Peyer's patch (tissue), 4 donors: Measurements from ENCODE around the gene SOX5. TPM values are rescaled to one million over a fixed set of nuclear protein-coding genes. Genes with fewer than 3 reads are reported as not detected.

ENCODE experiments used
- DNase-seq, 3 donors: peaks; one replicate each; pipeline ENCODE4 v3.0.0-alpha.2; 2017 to 2019
- H3K27ac ChIP-seq, 4 donors: fragments of 200-600 bp; sonication (generic); one replicate each; pipeline ENCODE4 v1.5.1; 2016 to 2019
- H3K27me3 ChIP-seq, 2 donors: fragments of 200-600 bp; sonication (generic); one replicate each; pipeline ENCODE4 v1.5.1; 2019
- H3K36me3 ChIP-seq, 3 donors: fragments of 200-600 bp; sonication (generic); one replicate each; pipeline ENCODE4 v1.5.1; 2016 to 2019
- H3K4me1 ChIP-seq, 4 donors: fragments of 200-600 bp; sonication (generic); one replicate each; pipeline ENCODE4 v1.5.1; 2016 to 2019
- H3K4me3 ChIP-seq, 4 donors: fragments of 200-600 bp; sonication (generic); 1 replicate in 3 of 4; 2 replicates in 1 of 4; pipeline ENCODE4 v1.5.1; 2016 to 2019; ENCODE audit warnings: mild to moderate bottlenecking in 1 of 4
- H3K9me3 ChIP-seq, 4 donors: fragments of 200-600 bp; sonication (generic); one replicate each; pipeline ENCODE4 v1.5.1; 2016 to 2019; ENCODE audit warnings: mild to moderate bottlenecking in 1 of 4
- POLR2A ChIP-seq, 2 donors: fragments of 450-650 bp; IDR thresholded peaks; one replicate each; pipeline ENCODE4 v1.5.1; 2017; ENCODE audit warnings: antibody characterized with exemption in 2 of 2, mild to moderate bottlenecking in 2 of 2, moderate library complexity in 2 of 2
- total RNA-seq, 4 donors: library from RNA; depleted of rRNA; stranded (reverse); fragments of >200 nt; gene quantifications; one replicate each; pipeline ENCODE4 v1.1.0, GENCODE V29; 2016
- TF ChIP-seq, protein P1 (sequence below), 6 experiments: fragments of 450-650 bp in 4 of 6; fragments of 200-600 bp in 2 of 6; sonication (generic) in 1 of 6; IDR thresholded peaks; one replicate each; pipeline ENCODE4 v1.5.1; 2017 to 2019; ENCODE audit warnings: antibody characterized with exemption in 6 of 6, mild to moderate bottlenecking in 3 of 6, moderate library complexity in 1 of 6

The SOX5 gene
- total RNA-seq, 4 donors from 2014 or later = 3.8 to 27.2 (median 11.6) TPM

DNA sequence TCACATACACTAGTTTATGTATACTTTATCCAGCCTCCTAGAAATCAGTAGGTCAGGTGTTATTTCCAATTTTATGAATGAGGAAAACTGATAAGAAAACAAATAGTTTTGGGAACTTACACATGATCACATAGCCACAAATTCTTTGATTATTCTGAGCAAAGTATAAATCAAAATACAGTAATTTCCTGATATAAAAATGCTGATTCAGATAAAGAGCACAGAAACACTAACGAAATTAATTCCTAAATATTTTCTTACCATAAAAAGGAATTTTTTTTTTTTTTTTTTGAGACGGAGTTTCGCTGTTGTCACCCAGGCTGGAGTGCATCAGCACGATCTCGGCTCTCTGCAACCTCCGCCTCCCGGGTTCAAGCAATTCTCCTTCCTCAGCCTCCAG lies 275.4 kb downstream of the SOX5 start:
- no peaks in the 10 kb centered on the region for H3K27me3 ChIP-seq
- H3K27ac ChIP-seq = no peak overlapping the region
- TF ChIP-seq POLR2A (IDR thresholded peaks at IDR 0.05) = no peak
- TF ChIP-seq, protein P1, sequence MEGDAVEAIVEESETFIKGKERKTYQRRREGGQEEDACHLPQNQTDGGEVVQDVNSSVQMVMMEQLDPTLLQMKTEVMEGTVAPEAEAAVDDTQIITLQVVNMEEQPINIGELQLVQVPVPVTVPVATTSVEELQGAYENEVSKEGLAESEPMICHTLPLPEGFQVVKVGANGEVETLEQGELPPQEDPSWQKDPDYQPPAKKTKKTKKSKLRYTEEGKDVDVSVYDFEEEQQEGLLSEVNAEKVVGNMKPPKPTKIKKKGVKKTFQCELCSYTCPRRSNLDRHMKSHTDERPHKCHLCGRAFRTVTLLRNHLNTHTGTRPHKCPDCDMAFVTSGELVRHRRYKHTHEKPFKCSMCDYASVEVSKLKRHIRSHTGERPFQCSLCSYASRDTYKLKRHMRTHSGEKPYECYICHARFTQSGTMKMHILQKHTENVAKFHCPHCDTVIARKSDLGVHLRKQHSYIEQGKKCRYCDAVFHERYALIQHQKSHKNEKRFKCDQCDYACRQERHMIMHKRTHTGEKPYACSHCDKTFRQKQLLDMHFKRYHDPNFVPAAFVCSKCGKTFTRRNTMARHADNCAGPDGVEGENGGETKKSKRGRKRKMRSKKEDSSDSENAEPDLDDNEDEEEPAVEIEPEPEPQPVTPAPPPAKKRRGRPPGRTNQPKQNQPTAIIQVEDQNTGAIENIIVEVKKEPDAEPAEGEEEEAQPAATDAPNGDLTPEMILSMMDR (IDR thresholded peaks at IDR 0.05) = no peak
- no peaks in the 10 kb centered on the region for H3K4me1 ChIP-seq
- no peaks in the 10 kb centered on the region for H3K9me3 ChIP-seq
- no peaks in the 10 kb centered on the region for H3K36me3 ChIP-seq
- no peak overlapping the region for H3K4me3 ChIP-seq
- no peak for DNase-seq

DNA sequence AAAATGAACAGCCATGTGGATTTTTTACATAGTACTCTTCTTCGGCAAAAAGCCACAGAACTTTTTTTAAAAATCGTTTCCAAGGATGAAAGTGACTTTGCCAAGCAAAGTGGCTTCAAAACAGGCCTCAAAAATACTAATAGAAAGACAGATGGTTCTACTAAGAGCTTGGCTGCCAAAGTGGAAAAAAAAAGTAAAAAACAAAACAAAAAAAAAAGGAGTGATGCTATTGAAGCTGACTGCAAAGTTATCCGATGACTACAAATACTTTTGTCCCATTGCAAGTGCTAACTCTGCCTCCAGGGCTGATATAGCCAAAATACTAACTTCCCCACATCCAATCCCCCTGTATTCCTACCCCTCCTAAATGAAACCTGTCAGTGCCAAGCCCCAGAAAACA lies 277.6 kb downstream of the SOX5 start:
- no peak overlapping the region for H3K4me3 ChIP-seq
- no peaks in the 10 kb centered on the region for H3K4me1 ChIP-seq
- H3K27me3 ChIP-seq = no peaks in the 10 kb centered on the region
- H3K9me3 ChIP-seq = no peaks in the 10 kb centered on the region
- H3K36me3 ChIP-seq = no peaks in the 10 kb centered on the region
- TF ChIP-seq, protein P1 (IDR thresholded peaks at IDR 0.05) = no peak
- no peak for TF ChIP-seq POLR2A (IDR thresholded peaks at IDR 0.05)
- no peak overlapping the region for H3K27ac ChIP-seq
- no peak for DNase-seq

DNA sequence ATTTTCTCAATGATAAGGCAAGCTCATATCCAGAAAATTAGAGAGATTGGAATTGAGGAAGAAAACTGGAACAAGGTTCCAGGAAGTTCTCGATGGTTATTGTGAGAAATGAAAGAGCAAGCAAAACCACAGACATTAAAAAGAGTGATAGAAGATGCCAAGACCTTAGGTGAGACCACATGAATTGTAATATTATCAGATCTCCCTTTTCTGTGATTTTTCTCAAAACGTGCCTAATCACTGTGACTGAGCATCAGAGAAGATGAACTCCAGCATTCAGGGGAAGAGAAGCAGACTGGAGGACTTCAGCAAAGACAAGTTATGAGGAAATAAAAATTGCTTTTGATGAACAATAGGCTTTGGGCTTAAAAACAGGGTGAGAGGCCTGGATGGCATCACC lies 278.8 kb downstream of the SOX5 start:
- TF ChIP-seq, protein P1 (IDR thresholded peaks at IDR 0.05) = no peak
- no peak for TF ChIP-seq POLR2A (IDR thresholded peaks at IDR 0.05)

DNA sequence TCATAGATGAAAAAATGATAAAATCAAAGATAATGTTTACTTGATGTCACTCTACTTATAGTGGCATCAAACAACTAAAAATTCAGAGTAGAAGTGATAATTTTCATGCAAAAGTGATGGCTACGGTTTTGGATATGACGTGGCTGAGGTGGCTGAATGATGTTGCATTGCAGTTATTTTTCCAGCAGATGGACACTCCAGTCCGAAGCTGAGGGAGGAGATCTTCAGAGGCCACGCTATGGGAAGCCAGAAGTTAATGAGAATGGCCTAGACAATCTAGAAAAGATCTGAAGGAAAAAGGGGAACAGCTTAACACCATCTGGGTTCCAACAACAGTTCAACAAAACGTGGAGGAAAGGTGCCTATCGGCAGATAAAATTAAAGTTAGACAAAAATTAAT lies 279.8 kb downstream of the SOX5 start:
- Histone ChIP-seq H3K27me3 (no peaks in the 10 kb centered on the region), H3K4me1 (no peaks in the 10 kb centered on the region), H3K4me3 (no peak overlapping the region), H3K36me3 (no peaks in the 10 kb centered on the region), H3K27ac (no peak overlapping the region), H3K9me3 (no peaks in the 10 kb centered on the region)
- no peak for DNase-seq
- no peak for TF ChIP-seq POLR2A (IDR thresholded peaks at IDR 0.05)
- TF ChIP-seq, protein P1 (IDR thresholded peaks at IDR 0.05) = no peak

More for the DNA sequence above, 278.8 kb downstream of the SOX5 start:
- DNase-seq = no peak
- Histone ChIP-seq H3K27me3 (no peaks in the 10 kb centered on the region), H3K27ac (no peak overlapping the region), H3K4me1 (no peaks in the 10 kb centered on the region), H3K36me3 (no peaks in the 10 kb centered on the region), H3K9me3 (no peaks in the 10 kb centered on the region), H3K4me3 (no peak overlapping the region)

DNA sequence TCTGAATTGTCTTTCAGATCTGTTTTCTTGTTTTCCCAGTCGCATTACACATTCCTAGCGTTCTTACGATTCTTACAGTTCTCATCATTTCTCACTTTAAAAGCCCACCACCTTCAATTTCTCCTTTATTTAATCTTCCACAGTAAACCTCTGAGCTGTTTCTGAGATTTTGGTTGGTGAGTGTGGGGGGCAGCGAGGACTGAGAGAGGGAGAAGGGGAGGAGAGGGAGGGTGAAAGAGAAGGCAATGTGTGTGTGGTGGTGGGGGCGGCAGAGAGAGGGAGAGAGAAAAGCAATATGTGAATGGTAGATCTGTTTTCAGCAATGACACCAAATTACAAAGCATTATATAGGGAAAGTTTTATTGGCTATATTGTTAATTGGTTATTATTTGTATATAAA lies 282.6 kb downstream of the SOX5 start:
- Histone ChIP-seq H3K27me3 (no peaks in the 10 kb centered on the region), H3K4me1 (peaks cover 0 to 4% (median 0%) of the 10 kb centered on the region in 4 donors), H3K36me3 (no peaks in the 10 kb centered on the region), H3K27ac (no peak overlapping the region), H3K9me3 (no peaks in the 10 kb centered on the region), H3K4me3 (no peak overlapping the region)
- DNase-seq = no peak
- TF ChIP-seq, protein P1 (IDR thresholded peaks at IDR 0.05) = no peak
- no peak for TF ChIP-seq POLR2A (IDR thresholded peaks at IDR 0.05)

DNA sequence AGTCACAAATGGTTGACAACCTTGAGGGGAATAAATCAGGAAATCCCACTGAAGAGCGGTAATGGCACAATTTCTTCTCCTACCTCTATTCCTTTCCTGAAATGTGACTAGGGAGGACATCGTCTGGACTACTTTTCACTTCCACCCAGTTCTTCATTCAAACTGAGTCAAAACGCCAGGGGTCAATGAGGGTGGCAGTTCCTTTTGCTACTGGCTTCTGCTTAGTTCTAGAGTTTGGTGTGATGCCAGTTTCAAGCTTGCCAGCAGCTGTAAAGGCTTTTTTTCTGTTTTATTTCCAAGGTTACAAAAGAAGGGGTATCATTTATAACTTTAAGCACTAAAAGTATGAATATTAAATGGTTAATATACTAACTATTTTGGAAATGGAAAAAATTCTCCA lies 286.5 kb downstream of the SOX5 start:
- H3K36me3 ChIP-seq = no peaks in the 10 kb centered on the region
- peaks cover 0 to 4% (median 0%) of the 10 kb centered on the region in 4 donors for H3K4me1 ChIP-seq
- H3K27me3 ChIP-seq = no peaks in the 10 kb centered on the region
- H3K9me3 ChIP-seq = no peaks in the 10 kb centered on the region
- H3K27ac ChIP-seq = no peak overlapping the region
- TF ChIP-seq POLR2A (IDR thresholded peaks at IDR 0.05) = no peak
- TF ChIP-seq, protein P1 (IDR thresholded peaks at IDR 0.05) = no peak
- H3K4me3 ChIP-seq = no peak overlapping the region
- DNase-seq = no peak
